ENCODE data around the gene ERAS. TPM values are rescaled to one million over a fixed set of nuclear protein-coding genes. Genes with fewer than 3 reads are reported as not detected.

Gene ERAS
- total RNA-seq, 6 experiments from 2014 or later, result not detected

- WGBS (ENCODE audit: insufficient coverage, low coverage, low lambda C conversion rate, missing lambda C conversion rate), result 100% methylated on average over 1 of the region's 4 CpGs
- ATAC-seq (no peak), DNase-seq (no peak)
- intact Hi-C loops (cut with DNase I), result no loop called here
- no peaks in the 10 kb centered on the region for H3K9me3 ChIP-seq
- H3K4me3 ChIP-seq, result no peak overlapping the region
- no peak overlapping the region for H3K27ac ChIP-seq
- no peaks in the 10 kb centered on the region for H3K4me1 ChIP-seq
- TF ChIP-seq POLR2A (IDR thresholded peaks at IDR 0.05) (no peak), CTCF (IDR thresholded peaks at IDR 0.05) (no peak)
- no peaks in the 10 kb centered on the region for H3K36me3 ChIP-seq
- no peaks in the 10 kb centered on the region for H3K27me3 ChIP-seq
Measured at GRCh38 chrX:48793935-48794334, 32.4 kb upstream of the ERAS start.

GRCh38 chrX:48794340-48794910 is 31.9 kb upstream of the ERAS start:
- no peaks in the 10 kb centered on the region for H3K36me3 ChIP-seq
- DNase-seq, result no peak
- H3K4me3 ChIP-seq, result no peak overlapping the region
- whole genome bisulfite sequencing (ENCODE audit: insufficient coverage, low coverage, low lambda C conversion rate, missing lambda C conversion rate), result 64% methylated on average over 5 of the region's 12 CpGs
- ATAC-seq, result no peak
- no peaks in the 10 kb centered on the region for H3K9me3 ChIP-seq
- no peaks in the 10 kb centered on the region for H3K4me1 ChIP-seq
- H3K27me3 ChIP-seq, result no peaks in the 10 kb centered on the region
- intact Hi-C loops (cut with DNase I), result no loop called here
- H3K27ac ChIP-seq, result no peak overlapping the region
- TF ChIP-seq POLR2A (IDR thresholded peaks at IDR 0.05), result no peak
- TF ChIP-seq CTCF (IDR thresholded peaks at IDR 0.05), result no peak

- intact Hi-C loops (cut with DNase I), result no loop called here
- TF ChIP-seq POLR2A (IDR thresholded peaks at IDR 0.05) (no peak), CTCF (IDR thresholded peaks at IDR 0.05) (no peak)
- Histone ChIP-seq H3K4me1 (no peaks in the 10 kb centered on the region), H3K9me3 (no peaks in the 10 kb centered on the region), H3K27ac (no peak overlapping the region), H3K4me3 (no peak overlapping the region), H3K27me3 (no peaks in the 10 kb centered on the region), H3K36me3 (no peaks in the 10 kb centered on the region)
- no peak for DNase-seq
- no peak for ATAC-seq
- WGBS (ENCODE audit: insufficient coverage, low coverage, low lambda C conversion rate, missing lambda C conversion rate), result 66% methylated on average over 4 of the region's 8 CpGs
Measured at GRCh38 chrX:48794911-48795515, 31.3 kb upstream of the ERAS start.

- H3K27ac ChIP-seq, result no peak overlapping the region
- DNase-seq, result no peak
- H3K36me3 ChIP-seq, result no peaks in the 10 kb centered on the region
- no peaks in the 10 kb centered on the region for H3K9me3 ChIP-seq
- intact Hi-C loops (cut with DNase I), result no loop called here
- no peaks in the 10 kb centered on the region for H3K27me3 ChIP-seq
- TF ChIP-seq CTCF (IDR thresholded peaks at IDR 0.05), result no peak
- no peak for TF ChIP-seq POLR2A (IDR thresholded peaks at IDR 0.05)
- no peak overlapping the region for H3K4me3 ChIP-seq
- ATAC-seq, result no peak
- WGBS (ENCODE audit: insufficient coverage, low coverage, low lambda C conversion rate, missing lambda C conversion rate), result 70% methylated on average over 2 of the region's 2 CpGs
- H3K4me1 ChIP-seq, result no peaks in the 10 kb centered on the region
Measured at GRCh38 chrX:48798318-48798717, 28.0 kb upstream of the ERAS start.
